ENCODE results near the gene SCRN1. TPM values are rescaled to one million over a fixed set of nuclear protein-coding genes. Genes with fewer than 3 reads are reported as not detected.
A peak's percentile ranks its signal among the peaks of the same experiment; 100 is the strongest.

The SCRN1 gene
- total and polyA plus RNA-seq, 2 experiments from 2014 or later = 58.8 to 80.0 TPM

GRCh38 chr7:29990931-29991330 is 1.3 kb upstream of the SCRN1 start:
- Histone ChIP-seq H3K27ac (no peak overlapping the region), H2AFZ (no peak overlapping the region), H3K9me2 (ENCODE audit: insufficient read depth) (no peaks in the 10 kb centered on the region), H3K9ac (no peak overlapping the region), H4K20me1 (ENCODE audit: insufficient read depth) (no peaks in the 10 kb centered on the region), H3K36me3 (ENCODE audit: low read depth) (no peaks in the 10 kb centered on the region), H3K27me3 (replicated peaks; ENCODE audit: insufficient read depth) (no peaks in the 10 kb centered on the region), H3K79me2 (ENCODE audit: insufficient read depth) (peaks cover 35% of the 10 kb centered on the region), H3K4me2 (ENCODE audit: unreplicated experiment) (no peak overlapping the region), H3K9me3 (ENCODE audit: low read depth) (no peaks in the 10 kb centered on the region), H3K4me3 (no peak overlapping the region), H3K4me1 (ENCODE audit: insufficient read depth) (peaks cover 22% of the 10 kb centered on the region), H3F3A (ENCODE audit: insufficient read depth) (peaks cover 21% of the 10 kb centered on the region)
- DNase-seq = no peak
- TF ChIP-seq EZH2phosphoT487 (IDR thresholded peaks at IDR 0.05; ENCODE audit: insufficient read depth, low read depth) (no peak), EZH2 (IDR thresholded peaks at IDR 0.05; ENCODE audit: insufficient read depth, poor library complexity, severe bottlenecking) (no peak)
- in situ Hi-C loops (cut with MboI) = no loop called here
- WGBS, 2 experiments (ENCODE audit: low coverage in 1 of 2, low lambda C conversion rate in 2 of 2, missing lambda C conversion rate in 2 of 2) = 87 to 88% methylated on average over 4 of the region's 4 CpGs

- 6% methylated on average over 58 to 59 of the region's 75 CpGs for WGBS, 2 experiments (ENCODE audit: low coverage in 1 of 2, low lambda C conversion rate in 2 of 2, missing lambda C conversion rate in 2 of 2)
- peak overlapping the region; percentile 88 for H2AFZ ChIP-seq
- H3F3A ChIP-seq (ENCODE audit: insufficient read depth) = peaks cover 21% of the 10 kb centered on the region
- peaks cover 58% of the 10 kb centered on the region for H3K79me2 ChIP-seq (ENCODE audit: insufficient read depth)
- H3K9ac ChIP-seq = peak overlapping the region; percentile 88
- H4K20me1 ChIP-seq (ENCODE audit: insufficient read depth) = no peaks in the 10 kb centered on the region
- H3K27me3 ChIP-seq (replicated peaks; ENCODE audit: insufficient read depth) = no peaks in the 10 kb centered on the region
- H3K9me3 ChIP-seq (ENCODE audit: low read depth) = no peaks in the 10 kb centered on the region
- H3K36me3 ChIP-seq (ENCODE audit: low read depth) = no peaks in the 10 kb centered on the region
- TF ChIP-seq EZH2phosphoT487 (IDR thresholded peaks at IDR 0.05; ENCODE audit: insufficient read depth, low read depth) (no peak), EZH2 (IDR thresholded peaks at IDR 0.05; ENCODE audit: insufficient read depth, poor library complexity, severe bottlenecking) (no peak)
- H3K4me2 ChIP-seq (ENCODE audit: unreplicated experiment) = peak overlapping the region; percentile 86
- peaks cover 18% of the 10 kb centered on the region for H3K4me1 ChIP-seq (ENCODE audit: insufficient read depth)
- peak overlapping the region; percentile 92 for H3K4me3 ChIP-seq
- peak; percentile 72 for DNase-seq
- H3K9me2 ChIP-seq (ENCODE audit: insufficient read depth) = no peaks in the 10 kb centered on the region
- peak overlapping the region; percentile 88 for H3K27ac ChIP-seq
- in situ Hi-C loops (cut with MboI) = no loop called here
Measured at GRCh38 chr7:29988424-29989256, 961 bp downstream of the SCRN1 start.

- H4K20me1 ChIP-seq (ENCODE audit: insufficient read depth) = no peaks in the 10 kb centered on the region
- no peaks in the 10 kb centered on the region for H3K27me3 ChIP-seq (replicated peaks; ENCODE audit: insufficient read depth)
- H3K36me3 ChIP-seq (ENCODE audit: low read depth) = no peaks in the 10 kb centered on the region
- 26 to 28% methylated on average over 8 of the region's 8 CpGs for WGBS, 2 experiments (ENCODE audit: low coverage in 1 of 2, low lambda C conversion rate in 2 of 2, missing lambda C conversion rate in 2 of 2)
- H3K9me2 ChIP-seq (ENCODE audit: insufficient read depth) = no peaks in the 10 kb centered on the region
- H3K9me3 ChIP-seq (ENCODE audit: low read depth) = no peaks in the 10 kb centered on the region
- H3K4me1 ChIP-seq (ENCODE audit: insufficient read depth) = peaks cover 18% of the 10 kb centered on the region
- peaks cover 21% of the 10 kb centered on the region for H3F3A ChIP-seq (ENCODE audit: insufficient read depth)
- peak overlapping the region; percentile 88 for H3K27ac ChIP-seq
- peak overlapping the region; percentile 88 for H3K9ac ChIP-seq
- in situ Hi-C loops (cut with MboI) = no loop called here
- TF ChIP-seq EZH2phosphoT487 (IDR thresholded peaks at IDR 0.05; ENCODE audit: insufficient read depth, low read depth) (no peak), EZH2 (IDR thresholded peaks at IDR 0.05; ENCODE audit: insufficient read depth, poor library complexity, severe bottlenecking) (no peak)
- H2AFZ ChIP-seq = peak overlapping the region; percentile 88
- peaks cover 65% of the 10 kb centered on the region for H3K79me2 ChIP-seq (ENCODE audit: insufficient read depth)
- peak; percentile 89 for DNase-seq
- H3K4me2 ChIP-seq (ENCODE audit: unreplicated experiment) = peak overlapping the region; percentile 86
- H3K4me3 ChIP-seq = peak overlapping the region; percentile 92
Measured at GRCh38 chr7:29987811-29988317, 1.7 kb downstream of the SCRN1 start.

GRCh38 chr7:29987083-29987482 is 2.5 kb downstream of the SCRN1 start:
- Histone ChIP-seq H4K20me1 (ENCODE audit: insufficient read depth) (no peaks in the 10 kb centered on the region), H3F3A (ENCODE audit: insufficient read depth) (peaks cover 21% of the 10 kb centered on the region), H3K9me2 (ENCODE audit: insufficient read depth) (no peaks in the 10 kb centered on the region), H3K4me2 (ENCODE audit: unreplicated experiment) (peak overlapping the region; percentile 86), H3K4me1 (ENCODE audit: insufficient read depth) (peaks cover 18% of the 10 kb centered on the region), H3K79me2 (ENCODE audit: insufficient read depth) (peaks cover 73% of the 10 kb centered on the region), H3K9me3 (ENCODE audit: low read depth) (no peaks in the 10 kb centered on the region), H3K27ac (peak overlapping the region; percentile 88), H3K9ac (peak overlapping the region; percentile 88), H2AFZ (peak overlapping the region; percentile 88), H3K27me3 (replicated peaks; ENCODE audit: insufficient read depth) (no peaks in the 10 kb centered on the region), H3K36me3 (ENCODE audit: low read depth) (no peaks in the 10 kb centered on the region), H3K4me3 (peak overlapping the region; percentile 92)
- 19 to 23% methylated on average over 2 of the region's 2 CpGs for whole genome bisulfite sequencing, 2 experiments (ENCODE audit: low coverage in 1 of 2, low lambda C conversion rate in 2 of 2, missing lambda C conversion rate in 2 of 2)
- peak; percentile 55 for DNase-seq
- in situ Hi-C loops (cut with MboI) = no loop called here
- TF ChIP-seq EZH2 (IDR thresholded peaks at IDR 0.05; ENCODE audit: insufficient read depth, poor library complexity, severe bottlenecking) (no peak), EZH2phosphoT487 (IDR thresholded peaks at IDR 0.05; ENCODE audit: insufficient read depth, low read depth) (no peak)
